HG03280 (cell line): Measurements from ENCODE around the gene PHACTR2.
"Not testable (repeated sequence)": the region's sequence is repeated elsewhere in the genome, so short reads cannot be mapped to it uniquely, and the experiment has no call there.

ENCODE experiments used
- ATAC-seq: cut with Tn5 transposase; IDR thresholded peaks from one replicate; pipeline ENCODE4 v1.9.1; 2021; ENCODE audit warnings: mild to moderate bottlenecking, moderate library complexity; ENCODE audit not compliant: unreplicated experiment

Gene PHACTR2

DNA sequence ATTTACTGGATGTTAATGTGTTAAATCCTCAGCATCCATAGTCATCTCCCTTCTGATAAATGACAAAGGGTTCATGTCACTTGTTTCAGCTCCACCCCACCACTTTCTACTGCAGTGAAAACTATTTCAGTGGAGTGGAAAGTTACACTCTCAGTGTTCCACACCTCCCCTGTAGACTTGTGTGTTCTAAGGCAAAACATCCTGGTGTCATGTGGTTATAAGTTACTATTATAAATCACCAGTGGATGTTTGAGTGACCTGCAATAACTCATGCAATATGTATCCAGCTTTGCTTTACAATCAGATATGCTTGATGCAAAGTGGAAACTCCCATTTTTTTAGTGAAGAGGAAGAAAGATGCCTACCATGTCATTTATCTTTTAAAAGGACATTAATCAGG lies 83.3 kb downstream of the PHACTR2 start:
- no peak for ATAC-seq

DNA sequence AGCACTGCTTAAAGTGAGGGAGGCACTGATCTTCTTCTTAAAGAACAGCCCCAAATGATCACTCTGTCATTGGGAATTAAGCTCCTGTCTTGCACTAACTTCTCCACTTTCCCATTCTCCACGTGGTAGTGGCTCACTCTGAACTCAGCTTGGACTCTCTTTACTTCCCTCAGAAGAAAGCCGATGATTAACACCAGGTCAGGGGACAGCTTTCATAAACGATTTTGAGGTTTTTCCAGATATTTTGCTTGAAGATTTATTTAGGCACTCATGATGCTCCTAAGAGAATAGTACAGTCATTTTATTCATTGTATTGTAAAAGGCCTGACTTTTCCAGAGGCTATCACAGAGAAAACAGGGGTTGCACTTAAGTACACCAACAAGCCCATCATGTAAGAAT lies 84.4 kb downstream of the PHACTR2 start:
- ATAC-seq, result no peak

DNA sequence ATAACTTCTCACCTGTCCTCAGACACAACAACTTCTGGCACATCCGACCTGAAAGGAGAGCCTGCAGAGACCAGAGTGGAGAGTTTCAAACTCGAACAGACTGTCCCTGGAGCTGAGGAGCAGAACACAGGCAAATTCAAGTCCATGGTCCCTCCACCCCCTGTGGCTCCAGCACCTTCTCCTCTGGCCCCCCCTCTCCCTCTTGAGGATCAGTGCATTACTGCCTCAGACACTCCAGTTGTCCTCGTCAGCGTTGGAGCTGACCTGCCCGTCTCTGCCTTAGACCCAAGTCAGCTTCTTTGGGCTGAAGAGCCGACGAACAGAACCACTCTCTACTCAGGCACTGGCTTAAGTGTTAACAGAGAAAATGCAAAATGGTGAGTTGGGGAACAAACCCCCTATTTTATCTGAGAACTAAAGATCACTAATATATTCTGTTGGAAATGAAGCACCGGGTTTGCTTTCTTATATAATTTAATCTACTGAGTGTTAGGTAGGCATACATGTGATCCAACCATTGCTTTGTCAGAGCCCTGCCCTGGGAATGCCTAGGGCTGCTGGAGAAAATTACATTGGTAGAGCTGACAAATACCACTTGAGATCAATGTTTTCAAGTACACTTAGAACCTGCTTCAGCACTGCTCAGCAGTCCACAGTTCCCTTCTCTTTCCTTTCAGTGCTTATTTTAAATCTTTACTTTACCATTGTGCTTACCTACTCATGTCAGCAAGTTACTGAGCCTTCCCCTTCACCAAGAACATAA lies 87.8 kb downstream of the PHACTR2 start:
- ATAC-seq, result no peak

DNA sequence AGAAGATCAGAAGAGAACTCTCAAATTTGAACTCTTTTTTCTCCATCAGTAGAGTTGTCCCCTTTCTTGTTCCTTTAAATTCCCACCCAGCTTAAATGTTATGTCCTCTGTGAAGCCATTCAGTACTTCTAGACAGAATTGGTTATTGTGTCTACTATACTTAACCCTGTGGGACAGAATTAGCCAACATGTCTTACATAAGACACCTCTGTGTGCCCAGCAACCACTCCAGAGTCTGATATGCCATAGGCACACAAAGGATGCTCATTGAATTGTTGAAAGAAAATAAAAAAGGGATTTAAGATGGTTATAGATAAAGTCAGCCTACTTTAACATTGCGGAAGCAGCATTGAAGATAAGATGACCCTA lies 88.4 kb downstream of the PHACTR2 start:
- ATAC-seq, result no peak

DNA sequence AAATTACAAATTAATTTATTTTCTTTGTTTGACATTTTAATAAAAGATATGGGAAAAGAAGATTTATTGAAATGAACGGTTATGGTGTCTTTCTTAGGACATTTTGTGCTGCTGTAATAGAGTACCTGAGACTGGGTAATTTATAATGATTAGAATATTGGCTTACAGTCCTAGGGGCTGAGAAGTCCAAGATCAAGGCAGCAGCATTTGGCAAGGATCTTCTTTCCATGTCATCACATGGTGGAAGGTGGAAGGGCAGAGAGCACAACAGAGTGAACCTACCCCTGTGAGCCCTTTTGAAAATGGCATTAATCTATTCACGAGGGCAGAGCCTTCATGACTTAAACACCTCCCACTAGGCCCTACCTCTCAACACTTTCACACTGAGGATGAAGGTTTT lies 89.7 kb downstream of the PHACTR2 start:
- ATAC-seq, result no peak

DNA sequence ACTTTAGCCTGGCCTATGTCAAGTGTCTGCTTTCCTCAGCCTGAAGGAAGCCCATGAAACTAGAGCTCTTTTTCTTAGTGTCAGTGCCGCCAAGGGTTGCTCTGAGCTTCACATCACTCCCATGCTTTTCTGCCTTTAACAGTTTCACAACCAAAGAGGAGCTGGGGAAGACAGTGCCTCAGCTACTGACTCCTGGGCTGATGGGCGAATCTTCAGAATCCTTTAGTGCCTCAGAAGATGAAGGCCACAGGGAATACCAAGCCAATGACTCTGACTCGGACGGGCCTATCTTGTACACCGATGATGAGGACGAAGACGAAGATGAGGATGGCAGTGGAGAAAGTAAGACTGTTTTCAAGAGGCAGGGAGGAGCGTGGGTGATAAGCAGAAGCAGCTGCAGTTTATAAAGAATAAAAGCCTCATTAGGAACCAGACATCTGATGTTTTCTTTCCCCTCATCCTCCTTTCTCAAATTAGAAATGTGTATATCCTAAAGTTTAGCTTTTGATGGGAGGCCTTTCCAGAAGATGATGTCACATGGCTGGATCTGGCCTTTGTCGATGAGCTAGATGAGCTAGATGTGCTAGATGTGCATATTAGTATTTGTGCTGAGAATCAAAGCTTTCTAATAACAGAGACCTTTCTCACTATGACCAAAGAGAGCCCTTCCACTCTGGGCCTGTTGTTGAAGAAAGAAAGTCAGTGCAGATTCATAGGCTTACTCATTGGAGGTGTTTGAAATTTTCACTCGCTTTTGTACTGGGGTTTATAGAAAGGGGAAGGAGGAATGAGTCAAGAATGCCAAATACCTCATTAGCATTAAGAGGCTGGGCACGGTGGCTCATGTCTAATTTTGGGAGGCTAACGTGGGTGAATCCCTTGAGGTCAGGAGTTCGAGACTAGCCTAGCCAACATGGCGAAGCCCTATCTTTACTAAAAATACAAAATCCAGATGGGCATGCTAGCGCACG lies 94.6 kb downstream of the PHACTR2 start:
- no peak for ATAC-seq

DNA sequence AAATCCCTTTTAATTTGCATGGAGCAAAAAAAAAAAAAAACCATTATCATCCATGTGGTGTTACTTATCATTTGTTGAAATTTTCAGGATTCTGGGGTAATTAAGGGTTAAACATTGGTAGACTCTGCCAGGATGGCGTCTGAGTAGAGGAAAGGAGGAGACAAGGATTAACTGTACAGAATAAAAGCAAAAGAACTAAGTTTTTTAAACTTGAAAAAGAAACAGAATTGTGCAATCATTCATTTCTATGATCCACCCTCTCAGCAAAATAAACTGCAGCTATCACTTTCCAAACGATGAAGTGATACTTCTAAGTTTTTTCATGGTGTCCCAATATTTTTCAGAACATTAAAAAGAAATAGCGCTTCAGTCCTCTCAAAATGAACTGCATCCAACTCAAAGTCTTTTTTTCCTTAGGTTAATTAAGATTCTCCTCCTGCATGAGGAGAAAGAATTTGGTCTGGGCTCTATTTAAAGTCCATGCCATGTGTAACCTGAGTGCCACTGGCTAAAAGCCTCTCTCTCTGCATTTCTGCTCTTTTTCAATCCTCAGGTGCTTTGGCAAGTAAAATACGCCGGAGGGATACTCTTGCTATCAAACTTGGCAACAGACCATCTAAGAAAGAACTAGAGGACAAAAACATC lies 95.9 kb downstream of the PHACTR2 start:
- no peak for ATAC-seq

DNA sequence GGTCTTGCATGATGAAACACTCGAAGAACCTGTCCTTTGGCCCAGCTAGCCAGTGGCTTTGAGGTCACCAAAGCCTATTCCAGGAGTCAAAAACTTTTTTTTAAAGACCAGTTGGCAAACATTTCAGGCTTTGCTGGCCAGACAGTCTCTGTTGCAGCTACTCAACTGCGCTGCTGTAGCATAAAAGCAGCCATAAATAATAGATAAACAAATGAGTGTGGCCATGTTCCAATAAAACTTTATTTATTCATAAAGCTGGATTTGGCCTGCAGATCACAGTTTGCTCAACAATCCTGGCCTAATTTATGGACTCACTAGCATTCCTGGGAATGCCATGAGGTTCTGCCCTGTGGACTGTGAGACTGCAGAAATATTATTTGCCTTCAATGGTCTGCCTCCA lies 96.6 kb downstream of the PHACTR2 start:
- no peak for ATAC-seq

DNA sequence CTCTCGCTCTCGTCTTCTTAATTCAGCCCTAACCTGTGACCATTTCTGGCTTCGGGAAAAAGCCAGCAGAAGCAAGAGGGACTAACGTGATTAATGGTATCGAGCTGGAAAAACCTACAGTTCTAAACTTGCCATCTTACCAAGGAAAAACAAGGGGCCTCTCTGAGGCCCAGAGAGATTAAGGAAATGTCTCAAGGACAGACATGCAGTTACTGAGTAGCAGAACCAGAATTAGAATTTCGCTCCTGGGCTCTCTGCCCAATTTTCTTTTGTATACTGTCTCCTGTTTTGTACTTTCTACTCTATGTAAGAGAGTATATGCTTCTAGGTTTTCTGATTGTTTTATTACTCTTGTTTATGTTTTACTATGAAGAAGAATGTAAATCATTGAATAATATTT lies 97.6 kb downstream of the PHACTR2 start:
- no peak for ATAC-seq

DNA sequence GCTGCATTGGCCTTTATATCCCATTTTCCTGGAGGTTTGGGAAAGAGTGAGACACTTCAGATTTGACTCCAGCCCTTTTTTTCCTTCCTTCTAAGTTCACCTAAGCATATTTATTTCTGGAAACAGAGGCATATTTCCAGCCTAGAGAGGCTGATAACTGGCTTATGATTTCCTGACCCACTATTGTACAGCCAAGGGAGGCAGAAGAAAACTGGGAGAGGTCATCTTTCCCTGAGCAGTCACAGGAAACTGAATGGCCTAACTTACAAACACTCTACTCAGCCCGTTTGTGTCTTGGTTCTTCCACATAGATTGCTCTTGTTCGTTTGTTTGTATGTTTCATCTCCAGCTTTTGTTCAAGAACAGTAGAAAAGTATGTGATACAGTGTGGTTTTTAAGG lies 101.2 kb downstream of the PHACTR2 start:
- ATAC-seq, result no peak

DNA sequence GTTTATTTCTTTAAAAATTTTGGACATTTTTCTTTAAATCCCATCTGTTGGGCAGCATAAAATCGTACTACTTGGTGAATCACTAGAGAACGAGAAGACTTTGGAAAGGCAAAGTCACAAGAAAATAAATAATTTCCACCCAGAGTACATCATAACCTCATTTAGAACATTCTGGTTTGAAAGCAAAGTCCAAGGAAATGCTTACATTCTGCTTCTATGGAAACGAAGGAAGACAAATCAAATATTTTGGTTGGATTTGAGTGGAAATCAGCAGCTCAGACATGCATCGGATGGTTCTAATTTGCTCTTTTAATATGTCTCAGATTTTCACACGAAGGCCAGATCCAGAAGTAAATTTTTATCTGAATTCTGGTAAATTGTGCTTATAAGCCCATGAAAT lies 104.7 kb downstream of the PHACTR2 start:
- no peak for ATAC-seq

DNA sequence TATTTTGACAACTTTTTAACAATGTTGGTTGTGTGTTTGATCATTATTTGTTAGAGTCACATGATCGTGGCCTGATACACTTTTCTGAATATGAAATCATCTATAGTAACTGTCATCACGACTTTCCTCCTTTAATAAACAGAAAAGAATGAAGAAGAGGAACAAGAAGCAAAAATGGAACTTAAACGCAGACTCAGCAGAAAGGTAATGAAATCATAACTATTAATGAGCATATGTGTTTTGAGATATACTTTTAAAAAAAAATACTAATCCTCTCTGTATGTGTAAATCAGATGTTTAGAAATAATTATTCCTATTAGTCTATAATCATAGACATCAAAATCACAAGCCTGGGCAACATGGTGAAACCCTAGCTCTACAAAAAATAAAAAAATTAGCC lies 105.3 kb downstream of the PHACTR2 start:
- no peak for ATAC-seq

DNA sequence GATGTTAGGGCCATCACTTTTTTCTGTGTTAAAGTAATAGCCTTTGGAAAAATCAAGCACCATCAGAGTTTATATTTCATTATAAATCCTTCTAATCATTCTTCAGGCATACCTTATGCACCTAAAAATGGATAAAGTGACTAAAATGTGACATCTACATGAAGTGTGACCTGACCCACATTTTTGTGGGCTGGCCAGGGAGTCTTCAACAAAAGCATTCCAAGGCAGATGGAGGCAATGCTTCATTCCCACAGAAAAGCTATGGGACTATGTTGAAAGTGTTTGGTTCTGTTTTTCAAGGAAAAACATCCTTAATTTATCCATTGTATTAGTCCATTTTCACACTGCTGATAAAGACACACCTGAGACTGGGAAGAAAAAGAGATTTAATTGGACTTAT lies 106.6 kb downstream of the PHACTR2 start:
- ATAC-seq, result no peak

DNA sequence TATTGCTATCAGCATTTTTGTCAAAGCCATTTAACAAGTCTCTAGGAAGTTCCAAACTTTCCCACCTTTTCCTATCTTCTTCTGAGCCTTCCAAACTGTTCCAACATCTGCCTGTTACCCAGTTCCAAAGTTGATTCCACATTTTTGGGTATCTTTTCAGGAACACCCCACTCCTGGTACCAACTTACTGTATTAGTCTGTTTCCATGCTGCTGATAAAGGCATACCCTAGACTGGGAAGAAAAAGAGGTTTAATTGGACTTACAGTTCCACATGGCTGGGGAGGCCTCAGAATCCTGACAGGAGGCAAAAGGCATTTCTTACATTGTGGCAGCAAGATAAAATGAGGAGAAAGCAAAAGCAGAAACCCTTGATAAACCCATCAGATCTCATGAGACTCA lies 108.6 kb downstream of the PHACTR2 start:
- not testable (repeated sequence) for ATAC-seq

DNA sequence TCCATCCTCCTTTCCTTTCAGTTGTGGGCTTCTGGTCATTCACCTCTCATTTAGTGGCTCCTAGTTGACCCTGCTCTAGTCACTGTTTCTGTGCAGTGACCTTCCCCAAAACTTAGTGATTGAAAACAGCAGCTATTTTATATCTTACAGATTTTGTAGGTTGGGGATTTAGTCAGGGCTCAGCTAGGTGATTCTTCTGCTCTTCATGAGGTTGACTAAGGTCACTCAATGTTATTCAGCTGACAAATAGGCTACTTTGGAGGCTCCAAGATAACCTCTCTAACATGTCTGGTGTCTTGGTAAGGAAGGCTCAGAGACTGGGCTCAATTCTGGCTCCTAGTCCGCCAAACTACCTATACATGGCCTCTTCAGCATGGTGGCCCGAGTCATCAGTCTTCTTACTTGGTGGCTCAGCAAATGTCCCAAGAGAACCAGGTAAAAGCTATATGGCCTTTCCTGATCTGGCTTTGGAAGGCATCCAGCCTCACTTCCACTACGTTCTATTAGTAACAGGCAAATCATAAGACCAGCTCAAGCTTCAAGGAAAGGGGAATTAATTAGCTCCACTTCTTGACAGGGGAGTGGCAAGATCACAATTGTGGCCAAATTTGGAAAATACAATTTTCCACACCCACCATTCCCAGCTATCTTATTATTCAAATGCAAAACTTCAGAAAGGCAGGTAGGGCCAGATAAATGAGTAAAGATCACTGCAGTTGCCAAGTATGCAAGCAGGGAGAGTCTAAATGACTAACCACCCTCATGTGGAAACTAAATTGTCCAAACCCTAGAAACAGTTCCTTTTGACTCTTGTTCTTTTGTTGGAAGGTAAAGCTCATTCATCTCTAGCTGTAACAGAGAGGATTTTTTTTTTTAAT lies 114.9 kb downstream of the PHACTR2 start:
- no peak for ATAC-seq

DNA sequence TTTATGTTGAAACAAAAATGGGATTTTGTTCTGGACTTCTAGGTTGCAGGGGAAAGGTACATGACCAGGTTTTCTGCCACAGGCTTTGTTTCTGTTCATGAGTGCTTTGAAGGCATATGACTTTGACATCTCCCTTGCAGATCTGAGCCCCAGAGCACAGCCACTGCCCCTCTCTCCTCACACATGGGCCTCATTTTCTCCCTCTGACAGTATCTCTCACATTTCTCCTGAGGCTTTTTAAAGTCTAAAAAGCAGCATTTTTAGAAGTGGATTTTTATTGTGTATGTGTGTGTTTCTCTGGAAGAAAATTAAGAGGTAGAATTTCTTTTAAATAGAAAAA lies 115.5 kb downstream of the PHACTR2 start:
- ATAC-seq, result no peak

DNA sequence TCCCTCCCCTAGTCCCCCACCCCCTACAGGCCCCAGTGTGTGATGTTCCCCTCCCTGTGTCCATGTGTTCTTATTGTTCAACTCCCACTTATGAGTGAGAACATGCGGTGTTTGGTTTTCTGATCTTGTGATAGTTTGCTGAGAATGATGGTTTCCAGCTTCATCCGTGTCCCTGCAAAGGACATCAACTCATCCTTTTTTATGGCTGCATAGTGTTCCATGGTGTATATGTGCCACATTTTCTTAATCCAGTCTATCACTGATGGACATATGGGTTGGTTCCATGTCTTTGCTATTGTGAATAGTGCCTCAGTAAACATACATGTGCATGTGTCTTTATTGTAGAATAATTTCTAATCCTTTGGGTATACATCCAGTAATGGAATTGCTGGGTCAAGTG lies 118.8 kb downstream of the PHACTR2 start:
- not testable (repeated sequence) for ATAC-seq

DNA sequence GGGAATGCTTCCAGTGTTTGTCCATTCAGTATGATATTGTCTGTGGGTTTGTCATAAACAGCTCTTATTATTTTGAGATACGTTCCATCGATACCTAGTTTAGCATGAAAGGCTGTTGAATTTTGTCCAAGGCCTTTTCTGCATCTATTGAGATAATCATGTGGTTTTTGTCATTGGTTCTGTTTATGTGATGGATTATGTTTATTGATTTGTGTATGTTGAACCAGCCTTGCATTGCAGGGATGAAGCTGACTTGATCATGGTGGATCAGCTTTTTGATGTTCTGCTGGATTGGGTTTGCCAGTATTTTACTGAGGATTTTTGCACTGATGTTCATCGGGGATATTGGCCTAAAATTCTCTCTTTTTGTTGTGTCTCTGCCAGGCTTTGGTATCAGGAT lies 120.7 kb downstream of the PHACTR2 start:
- not testable (repeated sequence) for ATAC-seq

DNA sequence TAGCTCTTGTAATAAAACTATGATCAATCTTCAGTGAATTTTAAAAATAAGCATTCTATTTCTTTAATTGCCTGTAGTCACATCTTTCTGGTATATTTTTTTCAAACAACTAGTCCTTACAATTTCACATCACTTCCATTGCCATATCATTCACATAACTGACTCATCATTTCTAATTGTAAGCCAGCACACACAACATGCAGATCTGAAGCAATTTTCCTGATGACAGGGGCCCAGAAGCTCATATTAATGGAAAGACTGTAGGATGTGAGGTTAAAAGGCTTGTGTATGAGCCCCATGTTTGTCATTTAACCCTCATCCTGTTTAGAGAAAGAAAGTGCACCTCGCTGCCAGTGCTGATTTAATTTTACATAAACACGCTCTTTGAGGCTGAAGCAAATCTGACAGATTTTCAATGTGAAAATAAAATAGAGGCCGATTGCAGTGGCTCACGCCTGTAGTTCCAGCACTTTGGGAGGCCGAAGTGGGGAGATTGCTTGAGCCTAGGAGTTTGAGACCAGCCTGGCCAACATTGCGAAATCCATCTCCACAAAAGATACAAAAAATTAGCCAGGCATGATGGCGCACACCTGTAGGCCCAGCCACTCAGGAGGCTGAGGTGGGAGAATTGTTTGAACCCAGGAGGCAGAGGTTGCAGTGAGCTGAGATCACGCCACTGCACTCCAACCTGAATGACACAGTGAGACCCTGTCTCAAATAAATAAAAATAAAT lies 125.2 kb downstream of the PHACTR2 start:
- no peak for ATAC-seq
